Loucy (cell line): Measurements from ENCODE around the gene NDFIP1.

ENCODE experiments used
- CTCF ChIP-seq: fragments of 200-600 bp; sonication (generic); conservative IDR thresholded peaks from 2 replicates; pipeline ENCODE4 v1.5.1; 2014; ENCODE audit warnings: mild to moderate bottlenecking, antibody characterized with exemption, low read length
- EZH2phosphoT487 ChIP-seq: fragments of 200-600 bp; IDR thresholded peaks from 2 replicates; pipeline ENCODE4 v1.6.1; 2018; ENCODE audit warnings: antibody characterized with exemption, mild to moderate bottlenecking, moderate library complexity, borderline replicate concordance

- TF ChIP-seq CTCF (no peak), EZH2phosphoT487 (no peak)
Observed at GRCh38 chr5:142150431-142150830, 41.9 kb downstream of the NDFIP1 start.
